Stimulated activated CD8-positive, alpha-beta memory T cell treated with anti-CD3 and anti-CD28 coated beads, Interleukin-7, amount 100 ng/mL, for 1 hour (primary cell): ENCODE data around the gene SPG7.
"Not testable (repeated sequence)": the region's sequence is repeated elsewhere in the genome, so short reads cannot be mapped to it uniquely, and the experiment has no call there.

Experiments
- DNase-seq, 2 donors: peaks; one replicate each; pipeline ENCODE4 v3.0.0-alpha.2; 2020; ENCODE audit warnings: low read depth in 2 of 2

The SPG7 gene

DNA sequence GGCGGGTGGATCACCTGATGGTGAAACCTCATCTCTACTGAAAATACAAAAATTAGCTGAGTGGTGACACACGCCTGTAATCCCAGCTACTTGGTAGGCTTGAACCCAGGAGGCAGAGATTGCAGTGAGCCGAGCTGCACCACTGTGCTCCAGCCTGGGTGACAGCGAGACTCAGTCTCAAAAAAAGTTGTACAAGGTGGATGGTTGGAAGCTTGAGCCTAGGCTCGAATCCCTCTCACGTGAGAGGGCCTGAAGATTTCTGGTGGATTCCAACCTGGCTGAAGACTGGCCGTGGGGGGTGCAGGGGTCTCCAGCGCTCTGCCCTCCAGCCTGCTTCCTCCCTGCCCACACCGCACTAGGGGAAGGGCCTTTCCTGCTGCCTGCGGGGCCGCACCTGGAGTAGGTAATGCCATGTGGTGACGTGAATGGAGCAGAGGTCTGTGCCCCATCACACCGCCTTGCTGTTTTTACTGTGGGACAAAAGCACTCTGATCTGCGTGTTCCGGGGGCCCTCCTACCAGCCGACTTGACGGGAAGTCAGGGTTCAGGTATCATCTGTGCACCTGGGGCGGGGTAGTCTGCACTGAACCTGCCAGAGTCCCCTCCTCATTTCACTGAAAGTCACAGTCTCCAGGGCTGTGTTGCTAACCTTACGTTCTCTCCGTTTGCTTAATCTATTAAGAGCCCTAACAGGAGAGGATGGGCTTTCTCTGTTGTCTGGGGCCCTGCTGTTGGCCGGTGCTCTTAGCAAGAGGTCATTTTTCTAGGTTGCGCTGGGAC, 56.5 kb downstream of the SPG7 start:
- no peak for DNase-seq

GRCh38 chr16:89565256-89565505, 57.0 kb downstream of the SPG7 start:
- DNase-seq, result no peak

DNA sequence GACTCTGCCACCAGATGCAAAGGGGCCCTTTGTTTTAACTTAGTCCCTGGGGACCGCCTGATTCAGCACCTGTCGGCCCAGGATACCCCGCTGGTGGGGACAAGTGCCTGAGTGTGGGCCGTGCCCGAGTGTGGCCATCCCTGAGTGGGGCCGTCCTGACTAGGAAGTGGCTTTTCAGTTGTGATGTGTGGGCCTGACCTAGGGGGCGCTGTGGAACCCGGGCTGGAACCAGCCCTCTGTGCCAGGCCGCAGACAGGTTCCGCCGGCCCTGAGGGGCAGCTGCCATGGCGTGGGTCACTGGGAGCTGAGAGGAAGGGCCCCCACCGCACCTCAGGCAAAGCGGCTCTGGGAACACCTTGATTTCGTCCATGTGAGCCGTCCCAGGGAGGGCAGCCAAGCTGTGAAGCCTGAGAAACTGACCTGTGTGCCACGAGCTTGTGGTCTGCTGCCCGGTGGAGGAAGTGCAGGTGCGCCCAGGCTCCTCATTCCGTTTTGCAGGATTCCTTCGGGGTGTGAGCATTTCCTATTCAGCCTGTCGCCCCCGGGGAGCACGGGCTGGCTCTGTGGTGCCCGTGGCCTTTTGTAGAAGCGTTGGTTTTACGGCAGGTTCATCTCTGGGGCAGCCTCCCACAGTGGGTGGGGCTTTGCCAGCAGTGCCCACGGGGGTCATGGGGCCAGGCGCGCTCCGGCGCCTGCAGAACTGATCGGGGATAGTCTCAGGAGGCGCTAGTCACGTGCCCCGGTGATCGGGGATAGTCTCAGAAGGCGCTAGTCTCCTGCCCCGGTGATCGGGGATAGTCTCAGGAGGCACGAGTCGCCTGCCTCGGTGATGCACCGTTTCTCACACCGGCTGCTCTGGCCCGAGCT, 57.5 kb downstream of the SPG7 start:
- peak; percentile 14 to 16 for DNase-seq

GRCh38 chr16:89567656-89568594, 59.7 kb downstream of the SPG7 start:
- no peak for DNase-seq

DNA sequence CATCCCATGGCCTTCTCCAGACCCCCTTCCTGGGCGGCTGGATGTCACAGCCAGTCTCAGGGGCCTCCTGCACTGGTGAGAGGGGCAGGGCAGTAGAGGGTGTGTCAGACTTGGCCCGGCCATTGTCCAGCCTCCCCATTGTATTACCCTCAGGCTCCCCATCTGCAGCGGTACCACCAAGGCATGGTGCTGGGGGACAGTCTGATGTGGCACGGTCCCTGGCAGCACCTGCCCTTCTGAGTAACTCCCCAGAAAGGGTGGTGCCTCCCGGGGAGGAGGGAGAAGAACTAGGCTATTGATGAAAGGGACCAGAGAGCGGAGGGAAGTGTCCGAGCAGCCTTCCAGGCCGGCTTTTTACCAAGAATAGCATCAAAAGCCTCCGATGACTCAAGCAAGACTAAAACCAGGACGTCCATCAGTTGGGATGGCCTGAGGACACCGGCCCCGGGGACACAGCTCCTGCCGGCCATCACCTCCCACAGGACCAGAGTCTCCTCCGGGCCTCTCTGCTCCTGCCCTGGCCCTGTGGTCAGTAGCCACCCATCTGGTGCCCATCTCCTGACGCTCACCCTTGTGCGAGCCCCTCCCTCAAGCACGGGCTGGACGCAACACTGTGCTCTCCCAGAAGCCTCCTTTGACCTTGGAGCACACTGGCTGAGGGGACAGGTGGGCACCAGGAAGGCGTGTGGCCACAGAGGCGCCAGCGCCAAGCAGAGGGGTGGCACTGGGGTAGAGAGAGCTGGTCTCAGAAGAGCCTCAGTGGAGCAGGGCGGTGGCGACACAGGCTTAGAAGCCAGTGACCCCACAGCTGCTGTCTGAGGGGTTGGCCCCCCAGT, 61.5 kb downstream of the SPG7 start:
- no peak for DNase-seq

- DNase-seq, result no peak
These were observed 62.2 kb downstream of the SPG7 start for GRCh38 chr16:89570342-89570923.

DNA sequence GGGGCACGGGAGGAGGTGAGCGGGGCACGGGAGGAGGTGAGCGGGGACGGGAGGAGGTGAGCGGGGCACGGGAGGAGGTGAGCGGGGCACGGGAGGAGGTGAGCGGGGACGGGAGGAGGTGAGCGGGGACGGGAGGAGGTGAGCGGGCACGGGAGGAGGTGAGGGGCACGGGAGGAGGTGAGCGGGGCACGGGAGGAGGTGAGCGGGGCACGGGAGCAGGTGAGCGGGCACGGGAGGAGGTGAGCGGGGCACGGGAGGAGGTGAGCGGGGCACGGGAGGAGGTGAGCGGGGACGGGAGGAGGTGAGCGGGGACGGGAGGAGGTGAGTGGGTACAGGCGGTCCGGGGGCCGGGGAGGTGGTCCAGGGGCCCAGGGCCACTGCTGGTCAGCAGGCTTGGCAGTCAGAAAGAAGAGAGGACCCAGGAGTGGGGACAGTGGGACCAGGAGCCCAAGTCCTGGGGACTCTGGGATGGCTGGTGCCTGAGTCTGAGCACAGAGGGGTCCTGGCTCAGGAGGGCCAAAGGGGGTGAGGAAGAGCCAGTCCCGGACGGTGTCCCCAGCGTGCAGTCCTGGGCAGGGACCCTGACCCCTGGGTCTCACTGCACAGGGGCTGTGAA, 62.9 kb downstream of the SPG7 start:
- not testable (repeated sequence) for DNase-seq

GRCh38 chr16:89571636-89572035, 63.4 kb downstream of the SPG7 start:
- DNase-seq, result no peak

DNA sequence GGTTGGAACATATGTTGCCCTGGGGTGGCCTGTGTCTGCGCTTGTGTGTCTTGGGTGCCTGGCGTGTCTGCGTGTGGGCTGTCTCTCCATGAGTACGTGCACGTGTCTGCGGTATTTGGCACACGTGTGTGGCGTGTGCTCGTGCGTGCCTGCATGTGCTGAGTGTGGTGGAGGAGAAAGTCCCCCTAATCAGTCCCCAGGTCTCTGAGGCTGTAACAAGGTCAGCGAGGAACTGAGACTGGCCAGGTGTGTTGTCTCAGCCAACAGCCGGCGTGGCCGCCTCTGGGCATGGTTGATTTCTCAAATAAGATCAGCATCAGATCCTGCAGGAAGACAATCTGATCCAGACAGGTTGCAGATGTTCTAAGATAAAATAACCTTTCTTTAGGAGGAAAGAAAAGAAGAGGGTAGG, 63.9 kb downstream of the SPG7 start:
- no peak for DNase-seq

- DNase-seq, result no peak
These were observed 64.4 kb downstream of the SPG7 start for GRCh38 chr16:89572485-89573205.

- no peak for DNase-seq
These were observed 65.8 kb downstream of the SPG7 start for GRCh38 chr16:89573826-89574680.

DNA sequence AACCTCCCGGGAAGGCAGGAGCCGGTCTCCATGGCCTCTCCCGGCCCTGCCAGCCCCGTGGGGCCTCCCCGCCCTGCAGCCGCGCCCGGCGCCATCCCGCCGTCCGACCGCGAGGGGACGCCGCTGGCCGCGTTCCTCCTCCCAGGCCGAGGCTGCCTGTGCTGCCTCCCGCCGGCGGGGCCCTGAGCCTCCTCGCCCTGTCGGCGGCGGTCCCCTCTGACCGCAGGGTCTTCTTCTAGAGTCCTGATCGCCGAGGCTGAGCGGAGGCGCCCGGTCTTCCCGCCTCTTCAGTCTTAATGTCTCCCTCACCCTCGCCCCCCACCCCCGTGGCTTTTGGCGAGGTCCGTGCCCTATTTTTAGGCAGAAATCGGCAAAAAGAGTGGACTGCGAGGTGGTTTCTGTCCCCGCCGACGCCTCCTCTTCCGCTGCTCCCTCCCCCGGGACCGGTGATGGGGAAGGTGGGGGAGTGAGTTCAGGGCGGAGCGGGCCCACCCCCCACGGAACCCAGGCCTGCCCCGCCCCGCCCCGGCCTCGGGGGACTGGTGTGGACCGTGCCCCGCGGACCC, 66.6 kb downstream of the SPG7 start:
- DNase-seq, result no peak

- DNase-seq, result no peak
These were observed 67.3 kb downstream of the SPG7 start, which contains the start of gene CPNE7 for GRCh38 chr16:89575247-89576152. Gene CPNE7, plus strand, starts transcription at chr16:89575758. Its CDS starts 140 bp downstream, at chr16:89575898.

GRCh38 chr16:89576153-89577054, 68.2 kb downstream of the SPG7 start:
- DNase-seq, result no peak

DNA sequence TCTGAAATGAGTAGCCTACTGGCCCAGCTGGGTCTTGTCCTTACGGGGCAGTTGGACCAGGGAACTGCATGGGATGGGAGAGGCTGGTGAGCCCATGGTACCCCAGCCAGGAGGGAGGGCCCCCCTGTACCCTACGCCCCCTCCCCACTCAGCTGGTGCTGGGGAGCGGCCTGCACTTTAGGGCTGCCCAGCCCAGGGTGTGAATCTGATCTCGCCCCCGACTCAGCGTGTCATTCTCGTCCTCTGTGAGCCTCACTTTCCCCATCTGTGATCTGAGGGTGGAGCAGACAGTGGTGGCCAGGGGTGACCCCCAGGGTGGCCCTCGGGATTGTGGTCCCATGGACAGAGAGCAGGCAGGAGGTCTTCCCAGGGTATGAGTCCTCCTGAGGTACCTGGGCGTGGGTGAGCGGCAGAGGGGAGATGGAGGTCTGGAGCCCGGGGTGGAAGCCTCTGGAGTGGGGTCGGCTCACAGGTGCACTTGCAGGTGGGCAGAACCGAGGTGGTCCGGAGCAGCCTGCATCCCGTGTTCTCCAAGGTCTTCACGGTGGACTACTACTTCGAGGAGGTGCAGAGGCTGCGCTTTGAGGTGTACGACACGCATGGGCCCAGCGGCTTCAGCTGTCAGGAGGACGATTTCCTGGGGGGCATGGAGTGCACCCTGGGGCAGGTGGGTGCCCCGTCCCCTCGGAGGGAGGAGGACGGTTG, 69.0 kb downstream of the SPG7 start:
- no peak for DNase-seq

GRCh38 chr16:89579351-89579750, 71.1 kb downstream of the SPG7 start:
- DNase-seq, result no peak
